ENCODE measurements around the gene FOXK2.
A peak's percentile ranks its signal among the peaks of the same experiment; 100 is the strongest.
"Not testable (repeated sequence)": the region's sequence is repeated elsewhere in the genome, so short reads cannot be mapped to it uniquely, and the experiment has no call there.

FOXK2 gene

GRCh38 chr17:82534401-82534812 is 14.9 kb downstream of the FOXK2 start:
- DNase-seq, result no peak

- no peak for DNase-seq
Observed at GRCh38 chr17:82536512-82537201, 17.1 kb downstream of the FOXK2 start.

GRCh38 chr17:82537228-82537627 is 17.7 kb downstream of the FOXK2 start:
- not testable (repeated sequence) for DNase-seq

DNA sequence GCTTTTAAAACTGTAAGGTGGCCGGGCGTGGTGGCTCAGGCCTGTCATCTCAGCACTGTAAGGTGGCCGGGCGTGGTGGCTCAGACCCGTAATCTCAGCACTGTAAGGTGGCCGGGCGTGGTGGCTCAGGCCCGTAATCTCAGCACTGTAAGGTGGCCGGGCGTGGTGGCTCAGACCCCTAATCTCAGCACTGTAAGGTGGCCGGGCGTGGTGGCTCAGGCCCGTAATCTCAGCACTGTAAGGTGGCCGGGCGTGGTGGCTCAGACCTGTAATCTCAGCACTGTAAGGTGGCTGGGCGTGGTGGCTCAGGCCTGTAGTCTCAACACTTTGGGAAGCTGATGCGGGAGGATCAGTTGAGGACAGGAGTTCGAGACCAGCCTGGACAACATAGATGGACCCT is 19.5 kb downstream of the FOXK2 start:
- not testable (repeated sequence) for DNase-seq

- DNase-seq, result no peak
Observed at GRCh38 chr17:82542439-82542838, 22.9 kb downstream of the FOXK2 start.

DNA sequence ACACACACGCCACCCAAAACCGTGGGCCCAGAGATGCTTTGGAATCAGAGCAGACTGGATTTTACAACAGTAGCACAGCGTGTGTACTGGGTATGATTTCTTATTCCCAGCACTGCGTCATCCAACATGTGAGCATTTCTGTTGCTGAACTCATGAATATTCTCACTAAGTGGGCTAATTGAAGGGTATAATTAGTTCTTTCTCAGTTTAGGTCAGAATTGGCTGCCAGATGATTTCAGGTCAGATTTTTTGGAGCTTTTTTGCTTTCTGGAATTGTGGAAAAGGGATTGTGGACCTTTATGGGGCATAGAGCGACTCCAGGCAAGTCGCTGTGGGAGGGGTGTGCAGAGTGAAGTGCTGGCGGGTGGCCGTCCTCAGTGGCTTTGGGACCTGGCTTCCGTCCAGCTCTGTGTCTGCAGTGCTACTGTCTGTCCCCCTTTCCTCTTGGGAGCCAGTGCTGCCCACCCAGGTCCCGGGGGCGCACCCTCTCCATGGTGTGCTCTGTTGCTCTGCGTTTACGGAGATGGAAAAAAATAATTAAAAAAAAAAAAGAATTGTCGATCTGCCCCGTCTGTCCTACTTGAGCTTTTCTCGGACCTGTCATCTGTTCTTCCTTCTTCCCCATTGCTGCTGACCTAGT is 25.0 kb downstream of the FOXK2 start:
- no peak for DNase-seq

- DNase-seq, result no peak
Observed at GRCh38 chr17:82545071-82545462, 25.5 kb downstream of the FOXK2 start.

DNA sequence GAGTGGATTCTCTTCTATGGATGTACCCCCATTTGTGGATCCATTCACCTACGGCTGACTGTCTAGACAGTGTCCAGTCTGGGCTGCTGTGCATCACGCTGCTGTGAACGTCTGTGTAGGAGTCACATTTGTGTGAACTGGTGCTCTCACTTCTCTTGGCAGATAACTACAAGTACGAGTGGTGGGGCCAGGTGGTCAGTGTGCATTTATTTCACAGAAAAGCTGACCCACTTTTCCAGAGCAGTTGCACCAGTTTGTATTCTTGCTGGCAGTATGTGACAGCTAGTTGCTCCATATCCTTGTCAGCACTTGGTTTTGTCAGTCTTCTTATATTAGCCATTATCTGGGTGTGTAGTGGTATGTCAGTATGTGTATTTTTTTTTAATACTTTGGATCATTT is 28.4 kb downstream of the FOXK2 start:
- DNase-seq, result no peak

DNA sequence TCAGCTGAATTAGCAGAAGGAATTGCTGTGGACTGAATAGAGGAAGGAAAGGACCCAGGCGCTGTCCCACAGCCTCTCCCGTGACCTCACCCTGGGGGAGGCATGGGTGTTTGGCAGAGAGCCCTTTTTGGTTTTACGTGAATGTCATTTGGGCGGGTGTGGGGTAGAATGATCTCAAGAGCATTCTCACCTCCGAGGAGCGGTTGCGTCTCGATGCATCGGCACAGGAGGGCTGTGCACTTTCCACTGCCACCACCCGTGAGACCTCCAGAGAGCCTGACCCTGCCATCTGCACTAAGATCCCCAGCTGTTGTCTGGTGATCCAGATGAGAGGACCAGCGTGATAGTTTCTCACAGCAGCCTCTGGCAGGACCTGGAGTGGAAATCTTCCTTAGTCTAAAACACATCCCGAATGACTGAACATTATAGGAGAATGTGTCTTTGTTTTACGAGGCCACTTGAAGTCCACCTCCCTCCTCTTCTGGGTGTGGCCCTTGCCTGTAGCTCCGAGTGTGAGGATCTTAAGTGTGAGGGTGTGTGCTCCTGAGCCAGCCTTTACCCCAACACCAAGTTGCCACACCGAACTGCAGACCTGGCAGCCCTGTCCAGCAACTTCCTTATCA is 29.3 kb downstream of the FOXK2 start:
- no peak for DNase-seq

DNA sequence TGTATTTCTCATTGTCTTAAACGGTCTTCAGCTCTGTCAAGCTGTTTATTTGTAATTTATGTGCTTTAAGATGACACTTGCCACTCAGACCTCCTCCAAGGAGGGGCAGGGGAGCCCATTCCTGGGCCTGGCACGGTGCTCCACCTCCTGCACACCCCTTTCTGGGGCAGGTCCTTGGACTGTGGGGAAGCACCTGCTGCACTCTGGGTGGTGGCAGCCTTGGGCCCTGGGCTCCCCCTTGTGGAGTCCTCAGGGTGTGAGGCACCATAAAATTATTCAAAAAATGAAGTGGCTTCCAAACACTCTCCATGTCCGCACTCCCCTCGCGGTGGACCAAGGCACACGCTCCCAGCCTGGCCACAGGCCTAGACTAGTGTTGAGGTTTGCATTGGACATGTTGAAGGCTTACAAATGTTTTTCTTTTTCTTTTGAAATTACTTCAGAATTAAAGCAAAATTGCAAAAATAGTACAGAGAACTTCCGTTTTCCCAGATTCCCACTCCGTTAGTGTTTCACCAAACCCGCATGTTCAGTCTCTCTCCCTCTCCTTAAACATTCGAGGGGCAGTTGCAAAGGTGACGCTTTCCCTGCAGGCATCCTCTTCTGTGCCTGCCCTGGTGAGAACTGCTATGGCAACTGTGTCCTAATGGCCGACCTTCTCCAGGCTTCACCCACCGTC is 32.4 kb downstream of the FOXK2 start:
- DNase-seq, result peak; percentile 67 to 71

GRCh38 chr17:82552580-82552979 is 33.0 kb downstream of the FOXK2 start:
- DNase-seq, result no peak

GRCh38 chr17:82553210-82553930 is 33.8 kb downstream of the FOXK2 start:
- no peak for DNase-seq

- not testable (repeated sequence) for DNase-seq
Observed at GRCh38 chr17:82557510-82557909, 38.0 kb downstream of the FOXK2 start.

GRCh38 chr17:82559566-82560251 is 40.2 kb downstream of the FOXK2 start:
- no peak for DNase-seq

- no peak for DNase-seq
Observed at GRCh38 chr17:82560252-82560642, 40.7 kb downstream of the FOXK2 start.

- DNase-seq, result no peak
Observed at GRCh38 chr17:82560802-82561428, 41.4 kb downstream of the FOXK2 start.

DNA sequence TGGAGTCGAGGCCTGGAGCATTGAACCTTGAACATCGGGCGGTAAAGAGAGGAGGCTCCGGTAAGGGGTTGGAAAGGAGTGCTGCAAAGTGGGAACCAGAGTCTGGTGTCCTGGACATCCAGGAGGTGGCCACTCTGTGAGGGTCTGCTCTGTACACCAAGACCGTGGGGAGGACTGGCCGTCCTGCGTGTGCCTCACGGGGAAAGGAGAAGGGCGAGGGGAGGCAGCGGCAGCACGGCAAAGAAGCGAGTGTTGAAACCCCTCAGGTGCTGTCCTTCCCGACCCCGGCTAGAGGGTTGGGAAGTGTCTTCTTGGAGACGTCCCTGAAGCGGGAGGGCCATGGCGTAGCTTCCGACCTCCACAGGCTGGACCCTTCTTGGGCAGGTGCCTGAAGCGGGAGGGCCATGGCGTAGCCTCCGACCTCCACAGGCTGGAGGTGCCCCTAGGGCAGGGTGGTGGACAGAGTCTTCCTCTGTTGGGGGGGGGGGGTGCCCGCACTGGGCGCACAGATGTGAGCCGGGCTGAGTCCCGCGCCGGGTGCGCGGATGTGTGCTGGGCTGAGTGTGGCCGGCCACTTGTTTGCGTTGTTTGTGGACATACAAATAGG is 42.0 kb downstream of the FOXK2 start:
- DNase-seq, result no peak

GRCh38 chr17:82562718-82563220 is 43.2 kb downstream of the FOXK2 start:
- not testable (repeated sequence) for DNase-seq

GRCh38 chr17:82563318-82563717 is 43.8 kb downstream of the FOXK2 start:
- no peak for DNase-seq

GRCh38 chr17:82563745-82564144 is 44.2 kb downstream of the FOXK2 start:
- DNase-seq, result not testable (repeated sequence)

DNA sequence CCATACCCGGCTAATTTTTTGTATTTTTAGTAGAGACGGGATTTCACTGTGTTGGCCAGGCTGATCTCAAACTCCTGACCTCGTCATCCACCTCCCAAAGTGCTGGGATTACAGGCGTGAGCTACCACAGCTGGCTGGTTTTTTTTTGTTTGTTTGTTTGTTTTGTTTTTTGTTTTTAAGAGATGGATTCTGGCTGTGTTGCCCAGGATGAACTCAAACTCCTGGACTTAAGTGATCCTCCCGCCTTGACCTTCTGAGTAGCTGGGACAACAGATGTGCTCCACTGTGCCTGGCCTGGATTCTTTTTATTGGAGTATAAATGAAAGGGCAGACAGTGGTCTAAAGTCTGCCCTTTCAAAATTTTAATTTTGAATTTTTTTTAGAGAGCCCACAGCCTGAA is 44.7 kb downstream of the FOXK2 start:
- DNase-seq, result no peak
